Measurements from ENCODE around the gene PRKCE. TPM values are rescaled to one million over a fixed set of nuclear protein-coding genes. Genes with fewer than 3 reads are reported as not detected.

Gene PRKCE
- polyA plus RNA-seq, 3 donors: 1.3 to 7.7 (median 2.3) TPM

DNA sequence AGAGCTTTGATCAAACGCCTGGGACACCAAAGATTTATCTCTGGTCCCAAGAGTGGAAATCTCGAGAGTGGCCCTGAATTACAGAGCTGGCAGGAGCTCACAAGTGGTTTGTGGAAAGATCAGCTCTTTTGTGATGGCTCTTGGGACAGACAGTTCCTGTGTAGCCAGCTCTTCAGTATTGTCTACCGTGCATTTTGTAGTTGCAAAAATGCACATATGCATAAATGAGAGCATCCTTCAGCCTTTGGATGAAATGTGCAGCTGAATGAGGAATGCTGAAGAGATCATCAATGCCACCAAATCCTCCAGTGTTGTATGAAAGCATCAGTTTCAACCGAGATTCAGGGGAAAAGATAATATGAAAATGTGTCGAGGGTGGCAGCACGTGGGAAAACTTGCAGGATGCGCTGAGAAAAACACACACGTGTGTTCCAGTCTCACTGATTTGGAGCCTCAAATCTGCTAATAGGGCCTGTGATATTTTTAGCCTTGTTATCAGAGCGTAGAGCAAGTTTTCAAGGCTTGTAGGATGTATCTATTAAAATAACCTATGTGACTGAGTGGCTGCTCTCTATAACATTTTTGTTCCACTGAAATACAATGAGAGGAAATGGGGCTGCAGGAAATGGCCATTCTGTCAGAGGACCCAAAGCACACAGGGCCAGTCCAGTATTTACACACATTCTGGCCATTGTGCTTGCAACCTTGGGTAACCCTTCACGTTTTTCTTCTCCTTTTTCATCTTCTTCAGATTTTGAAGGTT is 138.7 kb downstream of the PRKCE start:
- Mint-ChIP-seq H3K4me3 (no peak overlapping the region), H3K27ac (no peak overlapping the region), H3K9me3 (no peaks in the 10 kb centered on the region), H3K4me1 (peaks cover 17% of the 10 kb centered on the region), H3K36me3 (no peaks in the 10 kb centered on the region), H3K27me3 (ENCODE audit: low read depth in 3 of 3) (peaks cover 0 to 2% (median 0%) of the 10 kb centered on the region in 3 donors)
- Histone ChIP-seq H3K4me3 (replicated peaks in 1 of 3; ENCODE audit: low read depth in 2 of 3, low read length in 3 of 3) (no peak overlapping the region), H3K4me2 (replicated peaks; ENCODE audit: extremely low read depth, low read length, poor library complexity, severe bottlenecking) (no peak overlapping the region), H3K9me3 (replicated peaks in 1 of 2; ENCODE audit: control insufficient read depth in 1 of 2, insufficient read depth in 1 of 2, low read length in 2 of 2) (no peaks in the 10 kb centered on the region), H2AFZ (ENCODE audit: insufficient read depth, low read depth, low read length, poor library complexity, severe bottlenecking) (no peak overlapping the region), H4K20me1 (ENCODE audit: insufficient read depth, low read length) (peaks cover 7% of the 10 kb centered on the region), H3K4me1 (ENCODE audit: control insufficient read depth in 1 of 2, insufficient read depth in 2 of 2, low read length in 2 of 2) (no peaks in the 10 kb centered on the region), H3K79me2 (ENCODE audit: insufficient read depth, low read length) (no peaks in the 10 kb centered on the region), H3K36me3 (replicated peaks in 1 of 2; ENCODE audit: control insufficient read depth in 1 of 2, insufficient read depth in 2 of 2, low read length in 2 of 2) (no peaks in the 10 kb centered on the region), H3K27ac (ENCODE audit: low read depth in 1 of 2, low read length in 2 of 2) (no peak overlapping the region), H3K9ac (ENCODE audit: insufficient read depth, low read length, poor library complexity, severe bottlenecking) (no peak overlapping the region), H3K27me3 (ENCODE audit: control insufficient read depth in 2 of 2, insufficient read depth in 2 of 2, low read length in 2 of 2) (no peaks in the 10 kb centered on the region)
- 93% methylated on average over 8 of the region's 10 CpGs for WGBS (ENCODE audit: insufficient coverage)
- TF ChIP-seq, protein P1, sequence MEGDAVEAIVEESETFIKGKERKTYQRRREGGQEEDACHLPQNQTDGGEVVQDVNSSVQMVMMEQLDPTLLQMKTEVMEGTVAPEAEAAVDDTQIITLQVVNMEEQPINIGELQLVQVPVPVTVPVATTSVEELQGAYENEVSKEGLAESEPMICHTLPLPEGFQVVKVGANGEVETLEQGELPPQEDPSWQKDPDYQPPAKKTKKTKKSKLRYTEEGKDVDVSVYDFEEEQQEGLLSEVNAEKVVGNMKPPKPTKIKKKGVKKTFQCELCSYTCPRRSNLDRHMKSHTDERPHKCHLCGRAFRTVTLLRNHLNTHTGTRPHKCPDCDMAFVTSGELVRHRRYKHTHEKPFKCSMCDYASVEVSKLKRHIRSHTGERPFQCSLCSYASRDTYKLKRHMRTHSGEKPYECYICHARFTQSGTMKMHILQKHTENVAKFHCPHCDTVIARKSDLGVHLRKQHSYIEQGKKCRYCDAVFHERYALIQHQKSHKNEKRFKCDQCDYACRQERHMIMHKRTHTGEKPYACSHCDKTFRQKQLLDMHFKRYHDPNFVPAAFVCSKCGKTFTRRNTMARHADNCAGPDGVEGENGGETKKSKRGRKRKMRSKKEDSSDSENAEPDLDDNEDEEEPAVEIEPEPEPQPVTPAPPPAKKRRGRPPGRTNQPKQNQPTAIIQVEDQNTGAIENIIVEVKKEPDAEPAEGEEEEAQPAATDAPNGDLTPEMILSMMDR (IDR thresholded peaks at IDR 0.05): no peak
- intact Hi-C loops (cut with micrococcal nuclease): loop anchor here in 1 of 2 donors (5.0 kb wide), 1 partner anchor 157 kb away; no protein-coding TSS in a partner anchor
- no peak for DNase-seq

DNA sequence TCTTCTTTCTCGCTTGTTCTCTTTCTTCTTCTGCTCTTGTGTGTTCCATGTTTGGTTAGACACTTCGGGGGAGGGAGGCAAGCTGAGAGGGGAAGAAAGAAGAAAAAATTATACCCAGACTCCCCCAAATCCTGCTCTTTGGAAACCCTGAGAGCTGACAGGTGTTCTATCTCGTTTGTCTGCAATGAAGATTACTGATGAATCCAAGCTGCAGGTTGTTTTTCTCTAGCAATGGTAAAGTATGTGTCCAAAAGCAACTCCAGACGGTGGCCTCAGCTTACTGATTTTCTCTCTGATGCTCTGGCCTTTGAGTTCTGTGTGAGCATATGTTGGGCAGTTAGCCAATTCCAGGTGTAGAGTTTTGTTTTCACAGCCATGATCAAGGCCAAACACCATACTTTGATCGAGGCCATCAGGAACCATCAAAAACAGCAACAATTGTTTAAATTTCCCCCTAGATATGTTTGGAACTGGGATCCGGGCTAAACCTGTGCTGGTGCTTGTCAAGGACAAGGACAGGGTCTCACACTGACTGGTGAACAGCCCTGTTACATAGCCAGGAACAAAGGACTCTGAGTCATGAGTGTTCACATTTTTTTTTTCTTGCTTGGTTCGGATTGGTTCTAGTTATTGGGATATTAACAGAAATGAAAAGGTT is 142.0 kb downstream of the PRKCE start:
- H3K27me3 ChIP-seq (ENCODE audit: control insufficient read depth in 2 of 2, insufficient read depth in 2 of 2, low read length in 2 of 2): no peaks in the 10 kb centered on the region
- no peaks in the 10 kb centered on the region for H3K36me3 Mint-ChIP-seq
- no peak for DNase-seq
- H3K27ac Mint-ChIP-seq: no peak overlapping the region
- H3K9ac ChIP-seq (ENCODE audit: insufficient read depth, low read length, poor library complexity, severe bottlenecking): no peak overlapping the region
- no peaks in the 10 kb centered on the region for H3K79me2 ChIP-seq (ENCODE audit: insufficient read depth, low read length)
- H3K27ac ChIP-seq (ENCODE audit: low read depth in 1 of 2, low read length in 2 of 2): no peak overlapping the region
- intact Hi-C loops (cut with micrococcal nuclease): loop anchor here in 1 of 2 donors (5.0 kb wide), 1 partner anchor 154 kb away; no protein-coding TSS in a partner anchor
- H3K27me3 Mint-ChIP-seq (ENCODE audit: low read depth in 3 of 3): peaks cover 0 to 2% (median 0%) of the 10 kb centered on the region in 3 donors
- H3K4me1 Mint-ChIP-seq: peaks cover 6% of the 10 kb centered on the region
- no peak overlapping the region for H3K4me3 ChIP-seq (replicated peaks in 1 of 3; ENCODE audit: low read depth in 2 of 3, low read length in 3 of 3)
- no peaks in the 10 kb centered on the region for H3K9me3 Mint-ChIP-seq
- no peak overlapping the region for H3K4me3 Mint-ChIP-seq
- TF ChIP-seq, protein P1 (IDR thresholded peaks at IDR 0.05): no peak
- no CpG with 5 or more reads among the region's 7 CpGs for WGBS (ENCODE audit: insufficient coverage)
- no peaks in the 10 kb centered on the region for H4K20me1 ChIP-seq (ENCODE audit: insufficient read depth, low read length)
- no peaks in the 10 kb centered on the region for H3K9me3 ChIP-seq (replicated peaks in 1 of 2; ENCODE audit: control insufficient read depth in 1 of 2, insufficient read depth in 1 of 2, low read length in 2 of 2)
- no peak overlapping the region for H2AFZ ChIP-seq (ENCODE audit: insufficient read depth, low read depth, low read length, poor library complexity, severe bottlenecking)
- H3K4me1 ChIP-seq (ENCODE audit: control insufficient read depth in 1 of 2, insufficient read depth in 2 of 2, low read length in 2 of 2): no peaks in the 10 kb centered on the region
- no peak overlapping the region for H3K4me2 ChIP-seq (replicated peaks; ENCODE audit: extremely low read depth, low read length, poor library complexity, severe bottlenecking)
- H3K36me3 ChIP-seq (replicated peaks in 1 of 2; ENCODE audit: control insufficient read depth in 1 of 2, insufficient read depth in 2 of 2, low read length in 2 of 2): no peaks in the 10 kb centered on the region
